VCaP (cell line): ENCODE data around the gene SYNPO.

Experiments used
- H3K27ac ChIP-seq: fragments of 450-650 bp; 2 replicates; pipeline ENCODE4 v1.5.1; 2017
- TF ChIP-seq, protein P1 (sequence below): fragments of 450-650 bp; conservative IDR thresholded peaks from 2 replicates; pipeline ENCODE4 v1.5.1; 2017; ENCODE audit warnings: mild to moderate bottlenecking, moderate library complexity

The SYNPO gene

DNA sequence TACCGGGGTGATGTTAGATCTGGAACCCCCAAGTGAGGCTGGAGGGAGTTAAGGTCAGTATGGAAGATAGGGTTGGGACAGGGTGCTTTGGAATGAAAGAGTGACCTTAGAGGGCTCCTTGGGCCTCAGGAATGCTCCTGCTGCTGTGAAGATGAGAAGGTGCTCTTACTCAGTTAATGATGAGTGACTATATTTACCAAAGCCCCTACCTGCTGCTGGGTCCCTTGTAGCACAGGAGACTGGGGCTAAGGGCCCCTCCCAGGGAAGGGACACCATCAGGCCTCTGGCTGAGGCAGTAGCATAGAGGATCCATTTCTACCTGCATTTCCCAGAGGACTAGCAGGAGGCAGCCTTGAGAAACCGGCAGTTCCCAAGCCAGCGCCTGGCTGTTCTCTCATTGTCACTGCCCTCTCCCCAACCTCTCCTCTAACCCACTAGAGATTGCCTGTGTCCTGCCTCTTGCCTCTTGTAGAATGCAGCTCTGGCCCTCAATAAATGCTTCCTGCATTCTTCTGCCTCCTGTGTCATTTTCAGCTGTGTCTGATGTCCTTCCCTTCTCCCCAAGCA lies 18.3 kb downstream of the SYNPO start:
- H3K27ac ChIP-seq = no peak overlapping the region
- TF ChIP-seq, protein P1, sequence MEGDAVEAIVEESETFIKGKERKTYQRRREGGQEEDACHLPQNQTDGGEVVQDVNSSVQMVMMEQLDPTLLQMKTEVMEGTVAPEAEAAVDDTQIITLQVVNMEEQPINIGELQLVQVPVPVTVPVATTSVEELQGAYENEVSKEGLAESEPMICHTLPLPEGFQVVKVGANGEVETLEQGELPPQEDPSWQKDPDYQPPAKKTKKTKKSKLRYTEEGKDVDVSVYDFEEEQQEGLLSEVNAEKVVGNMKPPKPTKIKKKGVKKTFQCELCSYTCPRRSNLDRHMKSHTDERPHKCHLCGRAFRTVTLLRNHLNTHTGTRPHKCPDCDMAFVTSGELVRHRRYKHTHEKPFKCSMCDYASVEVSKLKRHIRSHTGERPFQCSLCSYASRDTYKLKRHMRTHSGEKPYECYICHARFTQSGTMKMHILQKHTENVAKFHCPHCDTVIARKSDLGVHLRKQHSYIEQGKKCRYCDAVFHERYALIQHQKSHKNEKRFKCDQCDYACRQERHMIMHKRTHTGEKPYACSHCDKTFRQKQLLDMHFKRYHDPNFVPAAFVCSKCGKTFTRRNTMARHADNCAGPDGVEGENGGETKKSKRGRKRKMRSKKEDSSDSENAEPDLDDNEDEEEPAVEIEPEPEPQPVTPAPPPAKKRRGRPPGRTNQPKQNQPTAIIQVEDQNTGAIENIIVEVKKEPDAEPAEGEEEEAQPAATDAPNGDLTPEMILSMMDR = no peak

DNA sequence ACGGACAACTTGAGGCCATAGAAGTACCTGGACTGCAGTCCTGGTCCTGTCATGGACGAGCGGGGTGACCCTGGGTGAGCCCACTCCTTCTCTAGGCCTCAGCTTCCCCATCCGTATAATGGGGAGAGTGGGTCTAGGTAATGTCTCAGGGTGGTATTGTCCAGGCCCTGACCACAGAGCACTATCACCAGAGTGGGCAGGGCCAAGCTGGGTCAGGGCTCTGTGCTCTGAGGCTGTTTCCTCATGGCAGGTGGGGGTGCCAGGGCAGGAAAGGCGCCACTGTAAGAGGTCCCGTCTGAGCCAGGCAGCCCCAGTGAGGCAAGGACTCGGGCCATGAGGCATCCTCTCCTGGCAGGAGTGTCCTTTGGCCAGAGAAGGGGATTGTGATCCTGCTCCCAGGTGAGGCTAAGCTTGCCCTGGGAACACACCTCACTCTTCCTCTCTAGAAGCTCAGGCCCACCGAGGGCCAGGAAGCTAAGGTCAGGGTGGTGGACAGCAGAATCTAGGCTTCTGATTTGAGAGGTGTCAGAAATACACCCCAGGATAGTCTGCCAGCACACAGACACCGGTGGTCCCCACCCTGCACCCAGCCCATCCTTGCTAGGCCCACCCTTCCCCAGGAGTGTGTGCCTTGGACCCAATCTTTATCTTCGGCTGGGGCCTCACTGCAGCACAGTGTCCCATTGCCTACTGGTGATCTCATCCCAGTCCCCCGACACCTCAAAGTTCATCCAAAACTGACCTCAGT lies 19.1 kb downstream of the SYNPO start:
- H3K27ac ChIP-seq = no peak overlapping the region
- TF ChIP-seq, protein P1 = no peak

DNA sequence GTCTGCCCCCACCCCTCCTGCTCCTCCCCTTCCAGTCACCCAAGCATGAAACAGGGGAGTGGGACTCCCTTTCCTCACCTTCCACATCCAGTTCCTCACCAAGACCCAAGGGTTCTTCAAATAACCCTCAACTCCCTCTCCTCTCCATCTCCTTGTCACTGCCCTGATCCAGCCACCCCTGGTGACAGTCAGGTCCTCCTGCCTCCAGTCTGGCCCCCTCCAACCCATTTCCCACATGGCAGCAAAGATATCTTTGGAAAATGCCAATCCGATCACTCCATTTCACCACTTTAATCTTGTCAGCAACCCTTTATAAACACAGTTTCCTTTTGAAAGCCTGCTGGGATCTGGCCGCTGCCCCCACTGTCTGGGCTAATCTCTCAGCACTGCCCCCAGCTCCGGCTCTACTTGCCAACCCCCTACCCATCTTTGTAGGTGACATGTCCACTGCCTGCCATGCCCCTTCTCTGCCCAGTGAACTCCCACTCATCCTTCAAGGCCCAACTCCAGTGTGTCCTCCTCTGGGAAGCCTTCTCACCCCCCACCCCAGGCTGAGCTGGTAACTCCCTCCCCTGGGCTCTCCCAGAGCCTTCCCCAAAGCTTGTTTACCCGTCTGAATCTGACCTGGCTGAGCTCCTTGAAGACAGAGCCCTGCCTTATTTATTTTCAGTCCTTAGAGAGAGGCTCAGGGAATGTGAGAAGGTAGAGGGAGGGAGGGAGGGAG lies 19.8 kb downstream of the SYNPO start:
- TF ChIP-seq, protein P1 = no peak
- no peak overlapping the region for H3K27ac ChIP-seq

DNA sequence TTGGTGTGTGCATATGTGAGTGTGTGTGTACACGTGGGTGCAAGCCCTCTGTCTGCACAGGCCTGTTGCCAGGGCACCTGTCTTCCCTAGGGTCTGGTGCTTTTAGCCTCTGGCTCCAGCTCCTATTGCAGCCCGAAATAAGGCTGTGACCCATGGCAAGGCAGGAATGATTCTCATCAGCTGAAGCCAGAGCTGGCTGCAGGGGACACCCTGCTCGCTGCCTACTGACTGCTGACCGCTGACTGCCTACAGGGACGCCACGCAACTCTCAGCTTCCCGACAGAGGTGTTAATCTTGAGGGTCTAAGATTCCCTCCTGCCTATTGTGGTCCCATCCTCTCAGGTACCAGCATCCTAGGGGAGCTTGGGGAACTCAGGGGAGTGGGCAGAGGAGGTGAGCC lies 20.6 kb downstream of the SYNPO start, which contains the start of gene MYOZ3:
Gene MYOZ3, plus strand, starts transcription at position 166 of the 400 bp plus-strand sequence. CDS start 1,691 bp downstream, outside the sequence.
- TF ChIP-seq, protein P1 = no peak
- H3K27ac ChIP-seq = no peak within 1 kb of the TSS

DNA sequence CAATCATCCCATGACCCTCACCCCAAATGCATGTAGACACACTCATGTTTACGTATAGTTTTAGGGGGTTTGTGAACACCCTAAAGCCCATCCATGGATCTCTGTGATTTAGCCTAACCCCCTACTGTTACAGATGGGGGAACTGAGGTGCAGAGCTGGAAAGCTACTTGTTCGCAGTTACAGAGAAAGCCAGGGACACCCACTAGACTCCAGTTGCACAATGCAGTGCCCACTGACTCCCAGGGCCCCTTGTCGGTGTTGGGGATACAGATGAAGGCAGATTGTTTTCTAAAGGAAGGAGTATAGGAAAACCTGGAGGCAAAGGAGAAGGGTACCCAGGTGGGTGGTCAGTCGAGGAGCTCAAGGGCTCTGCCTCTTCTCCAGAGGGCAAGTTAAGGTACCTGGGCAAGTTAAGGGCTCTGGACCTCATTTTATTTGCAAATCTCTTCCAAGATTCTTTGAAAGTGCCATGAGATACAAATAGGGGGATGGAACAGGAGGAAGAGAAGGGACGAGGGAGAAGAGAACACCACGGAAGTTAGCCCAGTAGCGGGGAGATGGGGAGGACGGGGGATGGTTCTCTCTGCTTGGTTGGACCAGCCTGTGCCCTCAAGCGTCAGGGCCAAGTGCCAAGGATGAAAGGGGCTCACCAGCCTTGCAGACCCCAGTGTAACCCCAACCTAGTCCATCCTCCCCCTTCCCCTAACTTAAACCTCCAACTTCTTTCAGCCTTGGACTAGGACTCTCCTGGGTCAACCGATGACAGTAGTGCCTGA lies 21.5 kb downstream of the SYNPO start:
- TF ChIP-seq, protein P1 = no peak
- no peak overlapping the region for H3K27ac ChIP-seq

DNA sequence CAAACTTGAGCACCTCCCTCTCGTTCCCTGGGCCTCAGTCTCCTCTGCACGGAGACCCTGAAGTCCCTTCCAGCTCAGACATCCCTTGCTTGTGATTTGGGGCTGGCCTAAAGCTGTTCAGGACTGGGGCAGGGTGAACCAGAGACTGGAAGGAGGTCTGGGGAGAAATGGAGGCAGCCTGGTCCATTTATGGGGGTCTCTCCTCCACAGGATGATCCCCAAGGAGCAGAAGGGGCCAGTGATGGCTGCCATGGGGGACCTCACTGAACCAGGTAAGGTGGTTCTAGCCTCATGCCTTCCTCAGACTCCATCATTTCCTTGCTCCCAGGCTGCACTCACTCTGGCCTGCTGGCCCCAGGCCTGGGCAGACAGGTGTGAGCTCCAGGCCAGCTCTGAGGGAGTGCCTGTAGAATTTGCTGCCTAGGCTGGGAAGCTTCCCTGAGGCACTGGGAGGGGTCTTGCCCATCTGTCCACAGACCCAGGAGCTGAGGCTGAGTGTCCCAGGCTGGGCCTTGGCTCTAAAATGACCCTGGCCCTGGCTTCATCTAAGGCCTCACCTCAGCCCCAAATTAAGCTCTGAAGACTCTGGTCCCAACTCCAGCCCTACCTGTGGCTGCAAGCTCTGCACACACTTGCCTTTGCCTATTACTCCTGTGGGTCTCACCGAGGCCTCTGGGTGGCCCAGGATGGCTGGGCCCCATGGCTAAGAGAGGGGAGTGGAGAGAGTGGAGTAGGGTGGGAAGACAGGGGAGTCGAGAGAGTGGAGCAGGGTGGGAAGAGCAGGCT lies 22.5 kb downstream of the SYNPO start:
- no peak overlapping the region for H3K27ac ChIP-seq
- TF ChIP-seq, protein P1 = no peak
